Measurements from ENCODE around the gene LRRIQ3. TPM values are rescaled to one million over a fixed set of nuclear protein-coding genes. Genes with fewer than 3 reads are reported as not detected.

Gene LRRIQ3, protein sequence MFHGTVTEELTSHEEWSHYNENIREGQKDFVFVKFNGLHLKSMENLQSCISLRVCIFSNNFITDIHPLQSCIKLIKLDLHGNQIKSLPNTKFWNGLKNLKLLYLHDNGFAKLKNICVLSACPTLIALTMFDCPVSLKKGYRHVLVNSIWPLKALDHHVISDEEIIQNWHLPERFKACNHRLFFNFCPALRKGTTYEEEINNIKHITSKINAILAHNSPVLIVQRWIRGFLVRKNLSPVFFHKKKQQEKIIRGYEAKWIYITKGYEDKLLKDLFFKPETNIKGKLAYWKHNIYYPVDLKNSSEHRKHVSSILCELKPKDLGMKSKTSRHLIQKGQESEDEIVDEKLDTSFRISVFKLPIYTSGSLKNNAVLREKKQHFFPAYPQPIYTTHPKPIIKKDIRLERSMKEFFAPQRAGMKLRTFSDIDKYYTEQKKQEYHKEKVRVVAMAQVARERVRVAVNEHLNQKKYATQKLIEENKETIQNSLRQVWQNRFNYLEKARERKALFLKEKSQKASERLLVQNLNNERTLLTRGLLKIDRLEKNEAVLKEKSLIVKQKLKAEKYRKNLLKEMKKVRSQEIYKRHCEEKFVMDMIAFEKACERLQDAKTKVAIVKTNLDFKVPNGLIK
- 1 to 10 TPM; 1.2 to 1.5 TPM for total RNA-seq
- 0.68 TPM for polyA plus RNA-seq (2013, experiment 1 of 2)
- polyA plus RNA-seq (2013, experiment 2 of 2) = 0.58 TPM
- long read RNA-seq, experiment 1, partial matches to known transcripts = 1 of 1 reads
- long read RNA-seq, experiment 1, other reads (novel, unspliced or antisense) = 0 of 1 reads
- long read RNA-seq, experiment 2 = 0 reads
- long read RNA-seq, experiment 3, partial matches to known transcripts = 1 of 3 reads
- long read RNA-seq, experiment 3, other reads (novel, unspliced or antisense) = 0 of 3 reads
- long read RNA-seq, experiment 4, partial matches to known transcripts = 6 of 6 reads
- long read RNA-seq, experiment 4, other reads (novel, unspliced or antisense) = 0 of 6 reads

DNA sequence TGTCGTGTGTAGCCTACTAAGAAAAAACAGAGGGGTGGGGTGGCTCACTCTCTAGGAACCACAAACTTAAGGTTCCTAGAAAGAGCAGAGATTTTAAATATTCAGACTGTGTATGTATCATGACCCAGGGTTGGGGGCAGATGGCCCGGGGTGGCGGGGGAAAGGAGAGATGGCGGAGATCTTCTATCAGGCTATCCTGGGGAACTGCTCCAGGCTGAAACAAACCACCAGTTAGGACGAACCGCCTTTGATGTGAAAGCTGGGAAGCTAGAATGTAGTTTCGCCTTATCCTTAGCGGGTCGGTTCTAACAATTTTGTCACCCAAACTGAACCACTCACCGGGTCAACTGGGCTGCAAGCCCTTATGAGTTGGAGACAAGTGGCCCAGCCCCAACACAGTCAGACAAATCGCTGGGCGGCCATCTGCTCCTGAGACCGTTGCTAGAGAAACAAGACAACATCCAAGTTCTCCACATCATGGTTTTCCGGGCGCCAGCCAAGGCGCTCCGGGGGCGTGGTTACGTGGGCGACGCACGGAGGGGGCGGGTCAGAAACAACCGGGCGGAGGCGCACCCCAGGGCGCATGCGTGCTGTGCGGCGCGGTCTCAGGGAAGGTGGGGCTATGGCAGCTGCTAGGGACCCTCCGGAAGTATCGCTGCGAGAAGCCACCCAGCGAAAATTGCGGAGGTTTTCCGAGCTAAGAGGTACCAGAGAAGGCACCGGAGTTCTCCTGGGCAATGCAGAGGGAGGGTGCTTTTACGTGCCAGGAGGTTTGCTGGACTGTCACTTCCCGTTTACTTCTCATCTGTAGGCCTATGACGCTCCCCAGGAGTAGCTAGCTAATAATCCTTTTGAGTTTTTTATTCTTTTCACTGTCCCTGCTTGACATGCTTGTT lies at the start of gene LRRIQ3, which contains the start of gene FPGT:
LRRIQ3 (minus strand) TSS at position 520 of the 896 bp plus-strand sequence. CDS start 14,492 bp downstream, outside the sequence.
FPGT (plus strand) TSS at position 586 of the 896 bp plus-strand sequence; CDS start at position 623, 37 bp downstream.
- Mint-ChIP-seq H3K27ac (peak within 1 kb of the TSS; percentile 97), H3K27me3 (ENCODE audit: insufficient read depth) (no peaks in the 10 kb centered on the region), H3K9me3 (no peaks in the 10 kb centered on the region), H3K36me3 (ENCODE audit: low read depth) (peaks cover 2% of the 10 kb centered on the region), H3K4me3 (peak within 1 kb of the TSS; percentile 77), H3K4me1 (no peaks in the 10 kb centered on the region)
- peak within 1 kb of the TSS; percentile 60 for H3K9ac ChIP-seq (ENCODE audit: extremely low read depth, low read length, poor library complexity, severe bottlenecking)
- H3K4me3 ChIP-seq (ENCODE audit: low read length) = peak within 1 kb of the TSS; percentile 93
- peaks cover 5% of the 10 kb centered on the region for H3K9me3 ChIP-seq (ENCODE audit: control insufficient read depth, low read length)
- no peaks in the 10 kb centered on the region for H3K27me3 ChIP-seq (ENCODE audit: control insufficient read depth, insufficient read depth, low read length, poor library complexity, severe bottlenecking)
- no peaks in the 10 kb centered on the region for H3K36me3 ChIP-seq (ENCODE audit: control insufficient read depth, insufficient read depth, low read length)
- peak; percentile 98 for DNase-seq
- H3K27ac ChIP-seq (ENCODE audit: low read depth, low read length) = no peak within 1 kb of the TSS
- 38 to 51% methylated on average over 27 to 41 of the region's 41 CpGs for WGBS, 2 experiments (ENCODE audit: insufficient coverage in 1 of 2, insufficient read length in 1 of 2)
- TF ChIP-seq, protein P1, sequence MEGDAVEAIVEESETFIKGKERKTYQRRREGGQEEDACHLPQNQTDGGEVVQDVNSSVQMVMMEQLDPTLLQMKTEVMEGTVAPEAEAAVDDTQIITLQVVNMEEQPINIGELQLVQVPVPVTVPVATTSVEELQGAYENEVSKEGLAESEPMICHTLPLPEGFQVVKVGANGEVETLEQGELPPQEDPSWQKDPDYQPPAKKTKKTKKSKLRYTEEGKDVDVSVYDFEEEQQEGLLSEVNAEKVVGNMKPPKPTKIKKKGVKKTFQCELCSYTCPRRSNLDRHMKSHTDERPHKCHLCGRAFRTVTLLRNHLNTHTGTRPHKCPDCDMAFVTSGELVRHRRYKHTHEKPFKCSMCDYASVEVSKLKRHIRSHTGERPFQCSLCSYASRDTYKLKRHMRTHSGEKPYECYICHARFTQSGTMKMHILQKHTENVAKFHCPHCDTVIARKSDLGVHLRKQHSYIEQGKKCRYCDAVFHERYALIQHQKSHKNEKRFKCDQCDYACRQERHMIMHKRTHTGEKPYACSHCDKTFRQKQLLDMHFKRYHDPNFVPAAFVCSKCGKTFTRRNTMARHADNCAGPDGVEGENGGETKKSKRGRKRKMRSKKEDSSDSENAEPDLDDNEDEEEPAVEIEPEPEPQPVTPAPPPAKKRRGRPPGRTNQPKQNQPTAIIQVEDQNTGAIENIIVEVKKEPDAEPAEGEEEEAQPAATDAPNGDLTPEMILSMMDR (conservative IDR thresholded peaks at IDR 0.05) = no peak
- no peaks in the 10 kb centered on the region for H3K4me1 ChIP-seq (ENCODE audit: control insufficient read depth, insufficient read depth, low read length)

DNA sequence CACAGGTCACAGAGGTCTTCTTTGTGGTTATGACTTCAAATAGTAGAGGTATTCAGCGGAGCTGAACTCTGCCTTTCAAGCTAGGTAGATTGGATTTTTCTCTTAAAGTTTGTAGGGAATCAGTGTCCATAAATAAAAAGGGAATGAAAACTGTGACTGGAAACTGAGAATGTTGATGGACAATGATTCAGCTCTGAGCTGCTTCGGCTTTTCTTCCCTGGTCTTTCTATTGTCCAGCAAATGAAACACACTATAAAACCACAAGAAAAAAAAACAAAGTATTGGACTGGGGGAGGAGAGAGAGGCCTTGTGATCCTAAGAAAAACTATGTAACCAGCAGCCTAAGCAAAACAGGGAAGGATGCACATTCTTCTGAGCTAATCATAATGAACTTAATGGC lies 48.3 kb upstream of the LRRIQ3 start:
- TF ChIP-seq, protein P1 (conservative IDR thresholded peaks at IDR 0.05) = no peak
- WGBS, 2 experiments (ENCODE audit: insufficient coverage in 1 of 2, insufficient read length in 1 of 2) = 96 to 100% methylated on average over 1 of the region's 2 CpGs
- Histone ChIP-seq H3K27me3 (ENCODE audit: control insufficient read depth, insufficient read depth, low read length, poor library complexity, severe bottlenecking) (no peaks in the 10 kb centered on the region), H3K27ac (ENCODE audit: low read depth, low read length) (peak overlapping the region; percentile 77), H3K4me3 (ENCODE audit: low read length) (no peak overlapping the region), H3K36me3 (ENCODE audit: control insufficient read depth, insufficient read depth, low read length) (no peaks in the 10 kb centered on the region), H3K9me3 (ENCODE audit: control insufficient read depth, low read length) (peaks cover 22% of the 10 kb centered on the region), H3K4me1 (ENCODE audit: control insufficient read depth, insufficient read depth, low read length) (peaks cover 9% of the 10 kb centered on the region), H3K9ac (ENCODE audit: extremely low read depth, low read length, poor library complexity, severe bottlenecking) (no peak overlapping the region)
- Mint-ChIP-seq H3K36me3 (ENCODE audit: low read depth) (no peaks in the 10 kb centered on the region), H3K27ac (no peak overlapping the region), H3K27me3 (ENCODE audit: insufficient read depth) (peaks cover 22% of the 10 kb centered on the region), H3K4me3 (no peak overlapping the region), H3K9me3 (peaks cover 25% of the 10 kb centered on the region), H3K4me1 (peaks cover 26% of the 10 kb centered on the region)
- no peak for DNase-seq

All from endodermal cell (in vitro differentiated cells).